IMR-90 (cell line): ENCODE results near the gene PHF19. TPM values are rescaled to one million over a fixed set of nuclear protein-coding genes. Genes with fewer than 3 reads are reported as not detected.
A peak's percentile ranks its signal among the peaks of the same experiment; 100 is the strongest.

ENCODE experiments used
- ATAC-seq: fragments of 200-7000 bp; cut with Tn5 transposase; 2 replicates; pipeline ENCODE4 v1.9.1; 2020; ENCODE audit warnings: low read depth, mild to moderate bottlenecking, moderate library complexity
- Bru-seq: library from RNA; stranded (reverse); fragments of 400-500 nt; gene quantifications from one replicate; lab custom pipeline; 2021; lab: Mats Ljungman, UMichigan
- BruChase-seq, 2 experiments: library from RNA; stranded (reverse); fragments of 400-500 nt; gene quantifications; one replicate each; lab custom pipeline; 2021; lab: Mats Ljungman, UMichigan
- BruUV-seq: library from RNA; stranded (reverse); fragments of 400-500 nt; replicated peaks from 2 replicates; lab custom pipeline; 2021; lab: Mats Ljungman, UMichigan
- CTCF ChIA-PET: fragments of 300-600 bp; formaldehyde crosslinking; extraction: SDS; loops from one replicate; lab custom pipeline; 2021; ENCODE audit warnings: antibody characterized with exemption; lab: Yijun Ruan, JAX
- POLR2A ChIA-PET: fragments of 300-600 bp; sonication (Branson Sonifier 250); formaldehyde crosslinking; loops from one replicate; lab custom pipeline; 2022; ENCODE audit warnings: antibody characterized with exemption; ENCODE audit not compliant: unreplicated experiment; lab: Charles Lee
- DNase-seq: peaks from one replicate; pipeline ENCODE4 v3.0.0; 2013
- H2AFZ ChIP-seq: replicated peaks from 2 replicates; pipeline ENCODE3; 2013; ENCODE audit warnings: low read length, mild to moderate bottlenecking; ENCODE audit not compliant: poor library complexity
- H2AK5ac ChIP-seq: 2 replicates; pipeline ENCODE4 v1.6.1; 2013; ENCODE audit warnings: low read depth, low read length, inconsistent platforms
- H2AK9ac ChIP-seq: replicated peaks from 2 replicates; pipeline ENCODE3; 2013; ENCODE audit warnings: mild to moderate bottlenecking, low read depth, low read length, moderate library complexity; ENCODE audit not compliant: poor library complexity
- H2BK120ac ChIP-seq: 2 replicates; pipeline ENCODE4 v1.6.1; 2013; ENCODE audit warnings: low read depth, low read length, inconsistent platforms
- H2BK15ac ChIP-seq: 3 replicates; pipeline ENCODE4 v1.6.1; 2013; ENCODE audit warnings: low read depth, low read length, inconsistent platforms
- H2BK20ac ChIP-seq: 2 replicates; pipeline ENCODE4 v1.6.1; 2013; ENCODE audit warnings: low read depth, mild to moderate bottlenecking, inconsistent platforms, low read length, moderate library complexity
- H2BK5ac ChIP-seq: 2 replicates; pipeline ENCODE4 v1.6.1; 2013; ENCODE audit warnings: mild to moderate bottlenecking, low read depth, low read length, inconsistent platforms; ENCODE audit not compliant: poor library complexity, severe bottlenecking
- H3K14ac ChIP-seq: replicated peaks from 2 replicates; pipeline ENCODE4 v1.6.1; 2013; ENCODE audit warnings: low read depth, low read length, inconsistent platforms
- H3K18ac ChIP-seq: 2 replicates; pipeline ENCODE4 v1.6.1; 2013; ENCODE audit warnings: low read depth, low read length, control low read depth
- H3K23ac ChIP-seq: 2 replicates; pipeline ENCODE4 v1.6.1; 2013; ENCODE audit warnings: low read depth, low read length, inconsistent platforms
- H3K27ac ChIP-seq: 2 replicates; pipeline ENCODE4 v1.5.1; 2013; ENCODE audit warnings: mild to moderate bottlenecking, control low read depth, low read length; ENCODE audit not compliant: insufficient read depth
- H3K27me3 ChIP-seq: 2 replicates; pipeline ENCODE4 v1.6.1; 2013; ENCODE audit warnings: low read length; ENCODE audit not compliant: control insufficient read depth, insufficient read depth
- H3K36me3 ChIP-seq: 2 replicates; pipeline ENCODE4 v1.6.1; 2013; ENCODE audit warnings: low read length, mixed read lengths; ENCODE audit not compliant: control insufficient read depth, insufficient read depth
- H3K4ac ChIP-seq: 2 replicates; pipeline ENCODE4 v1.6.1; 2013; ENCODE audit warnings: low read depth, low read length, inconsistent platforms
- H3K4me1 ChIP-seq: 2 replicates; pipeline ENCODE4 v1.6.1; 2013; ENCODE audit warnings: low read length, mixed read lengths; ENCODE audit not compliant: control insufficient read depth, insufficient read depth
- H3K4me2 ChIP-seq: 2 replicates; pipeline ENCODE4 v1.6.1; 2013; ENCODE audit warnings: low read depth, mild to moderate bottlenecking, control low read depth, low read length, moderate library complexity
- H3K4me3 ChIP-seq: 2 replicates; pipeline ENCODE4 v1.5.1; 2013; ENCODE audit warnings: low read depth, mild to moderate bottlenecking, control low read depth, low read length, moderate library complexity; ENCODE audit not compliant: insufficient read depth
- H3K56ac ChIP-seq: 2 replicates; pipeline ENCODE4 v1.6.1; 2013; ENCODE audit warnings: low read length, inconsistent platforms; ENCODE audit not compliant: insufficient read depth; ENCODE audit errors: extremely low read depth
- H3K79me1 ChIP-seq, 2 experiments: 2 replicates each; pipeline ENCODE4 v1.6.1; 2013; ENCODE audit warnings: low read length in 2 of 2, inconsistent platforms in 1 of 2, low read depth in 1 of 2
- H3K9ac ChIP-seq: 2 replicates; pipeline ENCODE4 v1.6.1; 2013; ENCODE audit warnings: low read depth, low read length, control low read depth
- H3K9me1 ChIP-seq: 2 replicates; pipeline ENCODE4 v1.6.1; 2013; ENCODE audit warnings: low read length, inconsistent platforms; ENCODE audit not compliant: insufficient read depth
- H3K9me3 ChIP-seq: 2 replicates; pipeline ENCODE4 v1.6.1; 2013; ENCODE audit warnings: low read length; ENCODE audit not compliant: control insufficient read depth, insufficient read depth
- H4K20me1 ChIP-seq: 2 replicates; pipeline ENCODE4 v1.6.1; 2013; ENCODE audit warnings: low read length, inconsistent platforms; ENCODE audit not compliant: insufficient read depth
- H4K5ac ChIP-seq: 2 replicates; pipeline ENCODE4 v1.6.1; 2013; ENCODE audit warnings: mild to moderate bottlenecking, low read depth, low read length, control low read depth
- H4K8ac ChIP-seq, 2 experiments: 2 replicates each; pipeline ENCODE4 v1.6.1; 2013; ENCODE audit warnings: low read depth in 2 of 2, low read length in 2 of 2, control low read depth in 1 of 2, inconsistent platforms in 1 of 2
- H4K91ac ChIP-seq: 2 replicates; pipeline ENCODE4 v1.6.1; 2013; ENCODE audit warnings: low read depth, low read length, inconsistent platforms; ENCODE audit not compliant: insufficient read depth
- FOS ChIP-seq: fragments of 150-350 bp; IDR thresholded peaks from 2 replicates; pipeline ENCODE4 v1.6.1; 2016; ENCODE audit warnings: low read depth, low read length
- POLR2A ChIP-seq: IDR thresholded peaks from 2 replicates; pipeline ENCODE4 v1.6.1; 2012; ENCODE audit warnings: mild to moderate bottlenecking, low read depth, low read length
- RAD21 ChIP-seq: IDR thresholded peaks from 2 replicates; pipeline ENCODE4 v1.6.1; 2012; ENCODE audit warnings: low read length, improper control_type of control experiment
- SMC3 ChIP-seq: fragments of 150-350 bp; IDR thresholded peaks from 2 replicates; pipeline ENCODE4 v1.6.1; 2016; ENCODE audit warnings: low read depth, mild to moderate bottlenecking, antibody characterized with exemption, low read length, moderate library complexity
- WGBS, 2 experiments: methylation state at CpG; one replicate each; pipeline versions ENCODE4 v1.1.5 to v1.1.7; 2013; ENCODE audit warnings: missing lambda C conversion rate in 2 of 2; ENCODE audit not compliant: insufficient read length in 1 of 2; ENCODE audit errors: extremely low coverage in 2 of 2; 5-methylcytosine and 5-hydroxymethylcytosine counted together
- dilution Hi-C: fragments of 300-500 bp; cut with HindIII; formaldehyde crosslinking; loops from one replicate; pipeline ENCODE4 v1.14.3; 2018; ENCODE audit warnings: low sequenced_read_pairs; ENCODE audit not compliant: unreplicated experiment
- in situ Hi-C: fragments of 300-500 bp; cut with MboI; formaldehyde crosslinking; loops from 3 replicates; pipeline ENCODE4 v1.14.3; 2019; ENCODE audit warnings: low sequenced_read_pairs, inconsistent platforms, mixed read lengths
- intact Hi-C: fragments of 100-400 bp; cut with micrococcal nuclease; formaldehyde crosslinking; loops from 2 replicates; pipeline ENCODE4 v1.10.0; 2022
- long read RNA-seq: library from polyadenylated mRNA; unstranded; transcript quantifications from one replicate; pipeline ENCODE4 v2.0.0, GENCODE V29; 2021; ENCODE audit not compliant: unreplicated experiment
- polyA plus RNA-seq, 3 experiments: library from polyadenylated mRNA; depleted of rRNA; stranded (reverse); fragments of >200 nt; gene quantifications; 2 replicates each; pipeline ENCODE4 v1.2.3, GENCODE V29; 2012; ENCODE audit warnings: low replicate concordance in 1 of 3
- total RNA-seq: library from RNA; depleted of rRNA; stranded (reverse); fragments of >200 nt; gene quantifications from 2 replicates; pipeline ENCODE4 v1.2.3, GENCODE V29; 2012; rRNA removed
- TF ChIP-seq, protein P1 (sequence below): fragments of 150-350 bp; IDR thresholded peaks from 2 replicates; pipeline ENCODE4 v1.6.1; 2016; ENCODE audit warnings: low read depth, mild to moderate bottlenecking, low read length, moderate library complexity, borderline replicate concordance

The PHF19 gene
- total RNA-seq: 36.1 and 37.6 TPM in 2 replicates
- 55.6 and 56.9 TPM in 2 replicates for polyA plus RNA-seq (2012; rRNA removed)
- 52.9 and 59.9 TPM in 2 replicates for polyA plus RNA-seq (2012; cell fraction: cytosol; rRNA removed)
- 37.1 and 52.4 TPM in 2 replicates for polyA plus RNA-seq (2012; cell fraction: nucleus; rRNA removed; ENCODE audit: low replicate concordance)
- Bru-seq, nascent RNA: percentile 46 among the genes with signal in this experiment
- percentile 45 among the genes with signal in this experiment for BruChase-seq, experiment 1, labeled RNA remaining after a 6-hour chase
- BruChase-seq, experiment 2, labeled RNA remaining after a 2-hour chase: percentile 45 among the genes with signal in this experiment
- long read RNA-seq, full-length matches to known transcripts: 11 of 29 reads
- long read RNA-seq, partial matches to known transcripts: 3 of 29 reads
- long read RNA-seq, other reads (novel, unspliced or antisense): 15 of 29 reads

DNA sequence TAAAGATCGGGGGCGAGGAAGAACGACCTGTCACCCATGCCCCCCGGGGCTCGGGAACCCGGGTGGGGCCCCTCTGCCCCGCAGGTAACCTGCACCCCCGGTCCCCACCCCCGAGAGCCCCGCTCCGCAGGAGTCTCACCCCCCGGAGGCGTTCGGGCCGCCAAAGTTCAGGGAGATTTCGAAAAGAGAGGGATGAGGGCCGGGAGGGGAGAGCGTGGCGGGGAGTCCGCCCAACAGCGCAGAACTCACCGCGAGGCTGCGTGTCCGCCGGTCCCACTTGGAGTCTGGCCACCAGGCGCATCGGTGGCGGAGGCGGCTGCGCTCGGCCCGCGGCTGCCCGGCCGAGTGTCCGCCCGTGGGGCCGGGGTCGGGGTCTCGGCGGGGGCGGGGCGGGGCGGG lies at the start of gene PHF19:
Gene PHF19 (minus strand): TSS at position 347 of the 399 bp plus-strand sequence. CDS start 2,447 bp downstream, outside the sequence.
- Histone ChIP-seq H3K4ac (peak within 1 kb of the TSS; percentile 99), H3K18ac (peak within 1 kb of the TSS; percentile 80), H3K27ac (peak within 1 kb of the TSS; percentile 76), H4K91ac (peak within 1 kb of the TSS; percentile 95), H2BK120ac (peak within 1 kb of the TSS; percentile 86), H3K9ac (peak within 1 kb of the TSS; percentile 94), H3K4me2 (peak within 1 kb of the TSS; percentile 87), H2BK20ac (peak within 1 kb of the TSS; percentile 10), H3K9me1 (peaks cover 25% of the 10 kb centered on the region; the same call in 1 of the 2 replicates), H2BK5ac (peak within 1 kb of the TSS; percentile 90), H3K4me3 (peak within 1 kb of the TSS; percentile 59), H2AK5ac (peak within 1 kb of the TSS; percentile 99), H3K79me1 (peaks cover 19 to 45% of the 10 kb centered on the region in 2 experiments), H3K36me3 (peaks cover 14% of the 10 kb centered on the region), H3K4me1 (peaks cover 15% of the 10 kb centered on the region), H3K14ac (peak within 1 kb of the TSS; percentile 98), H4K5ac (peak within 1 kb of the TSS; percentile 48), H2AFZ (peak within 1 kb of the TSS; percentile 93), H2AK9ac (peak within 1 kb of the TSS; percentile 99), H4K20me1 (no peaks in the 10 kb centered on the region), H3K9me3 (no peaks in the 10 kb centered on the region), H2BK15ac (peak within 1 kb of the TSS; percentile 78), H3K56ac (peak within 1 kb of the TSS; percentile 93), H3K23ac (peak within 1 kb of the TSS; percentile 98), H4K8ac (peak within 1 kb of the TSS; percentile 77 to 97), H3K27me3 (no peaks in the 10 kb centered on the region)
- dilution Hi-C loops (no loop called here), intact Hi-C loops (loop anchor here (1.0 to 5.0 kb wide), 3 partner anchors 59 to 195 kb away; partner anchors contain the start of gene CNTRL), in situ Hi-C loops (no loop called here)
- CTCF ChIA-PET: no interaction called here
- DNase-seq: no peak
- ATAC-seq: peak; percentile 31
- no TSS peak for BruUV-seq
- TF ChIP-seq, protein P1, sequence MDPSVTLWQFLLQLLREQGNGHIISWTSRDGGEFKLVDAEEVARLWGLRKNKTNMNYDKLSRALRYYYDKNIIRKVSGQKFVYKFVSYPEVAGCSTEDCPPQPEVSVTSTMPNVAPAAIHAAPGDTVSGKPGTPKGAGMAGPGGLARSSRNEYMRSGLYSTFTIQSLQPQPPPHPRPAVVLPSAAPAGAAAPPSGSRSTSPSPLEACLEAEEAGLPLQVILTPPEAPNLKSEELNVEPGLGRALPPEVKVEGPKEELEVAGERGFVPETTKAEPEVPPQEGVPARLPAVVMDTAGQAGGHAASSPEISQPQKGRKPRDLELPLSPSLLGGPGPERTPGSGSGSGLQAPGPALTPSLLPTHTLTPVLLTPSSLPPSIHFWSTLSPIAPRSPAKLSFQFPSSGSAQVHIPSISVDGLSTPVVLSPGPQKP: no peak
- peak; percentile 63 for TF ChIP-seq POLR2A
- TF ChIP-seq FOS: no peak
- no peak for TF ChIP-seq RAD21
- TF ChIP-seq SMC3: no peak
- POLR2A ChIA-PET: no interaction called here
- 0% methylated on average over 1 of the region's 45 CpGs; no CpG with 5 or more reads in 1 of the 2 experiments for WGBS, 2 experiments
